Measurements from ENCODE around the gene NEURL2.

GRCh38 chr20:45938727-45939438, 47.9 kb upstream of the NEURL2 start:
- TF ChIP-seq CTCF (IDR thresholded peaks at IDR 0.05): no peak
- no peak for TF ChIP-seq POLR2A (IDR thresholded peaks at IDR 0.05)
- TF ChIP-seq POLR2AphosphoS5 (IDR thresholded peaks at IDR 0.05): no peak
